ENCODE results near the gene MCM5. TPM values are rescaled to one million over a fixed set of nuclear protein-coding genes. Genes with fewer than 3 reads are reported as not detected.
"Not testable (repeated sequence)": the region's sequence is repeated elsewhere in the genome, so short reads cannot be mapped to it uniquely, and the experiment has no call there.

Gene MCM5
- total and polyA plus RNA-seq, 2 donors, result 27.1 to 86.9 TPM

DNA sequence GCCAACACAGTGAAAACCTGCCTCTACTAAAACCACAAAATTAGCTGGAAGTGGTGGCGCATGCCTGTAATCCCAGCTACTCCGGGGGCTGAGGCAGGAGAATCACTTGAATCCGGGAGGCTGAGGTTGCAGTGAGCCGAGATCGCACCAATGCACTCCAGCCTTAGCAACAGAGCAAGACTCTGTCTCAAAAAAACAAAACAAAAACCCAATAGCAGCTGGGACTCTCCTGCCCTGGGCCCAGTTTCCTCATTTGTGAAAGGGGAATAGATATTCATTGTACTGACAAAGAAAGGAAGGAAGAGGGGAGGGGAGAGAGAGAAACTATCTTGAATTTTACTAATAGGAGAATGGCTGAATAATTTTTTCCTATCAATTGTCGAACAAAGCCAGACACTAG is 3.3 kb upstream of the MCM5 start:
- not testable (repeated sequence) for H3K4me3 ChIP-seq (ENCODE audit: low read length in 2 of 2); H3K27me3 ChIP-seq (ENCODE audit: control insufficient read depth in 2 of 2, insufficient read depth in 1 of 2, low read length in 1 of 2); DNase-seq (ENCODE audit: low read depth in 6 of 9, low spot score in 9 of 9); H3K27ac ChIP-seq (ENCODE audit: low read depth in 1 of 2, low read length in 1 of 2); H3K36me3 ChIP-seq (ENCODE audit: control insufficient read depth in 2 of 2, insufficient read depth in 2 of 2, low read length in 1 of 2); H3K9me3 ChIP-seq (ENCODE audit: control insufficient read depth in 2 of 2, insufficient read depth in 1 of 2, low read length in 1 of 2)
- H3K4me1 ChIP-seq (ENCODE audit: control insufficient read depth in 2 of 2, insufficient read depth in 2 of 2, low read length in 2 of 2), result peaks cover 12 to 13% of the 10 kb centered on the region in 2 donors
- 65% methylated on average over 6 of the region's 6 CpGs for WGBS

DNA sequence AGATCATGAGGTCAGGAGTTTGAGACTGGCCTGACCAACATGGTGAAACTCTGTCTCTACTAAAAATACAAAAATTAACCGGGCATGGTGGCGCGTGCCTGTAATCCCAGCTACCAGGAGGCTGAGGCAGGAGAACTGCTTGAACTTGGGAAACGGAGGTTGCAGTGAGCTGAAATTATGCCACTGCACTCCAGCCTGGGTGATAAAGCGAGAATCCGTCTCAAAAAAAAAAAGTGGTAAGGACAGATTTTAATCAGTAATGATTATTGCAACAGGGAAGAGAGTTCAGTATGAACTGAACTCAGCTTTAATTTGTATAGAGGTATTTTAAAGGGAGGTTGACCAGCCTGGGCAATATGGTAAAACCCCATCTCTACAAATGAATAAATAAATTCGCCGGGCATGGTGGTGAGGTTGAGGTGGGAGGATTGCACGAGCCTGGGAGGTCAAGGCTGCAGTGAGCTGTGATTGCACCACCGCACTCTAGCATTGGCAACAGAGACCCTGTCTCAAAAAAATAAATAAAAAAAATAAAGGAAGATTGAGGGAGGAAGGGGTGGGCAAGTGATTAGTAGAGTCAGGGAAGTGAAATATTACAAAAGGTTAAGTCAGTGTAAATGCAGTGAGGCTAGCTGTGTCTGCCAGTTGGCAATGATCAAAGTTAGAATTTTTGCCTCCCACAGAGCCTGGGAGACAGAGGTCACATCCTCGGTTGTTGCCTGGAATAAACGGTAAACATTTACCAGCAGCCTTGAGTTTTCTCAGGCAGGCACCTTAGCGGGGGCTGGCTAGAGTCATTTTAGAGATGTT is 2.6 kb upstream of the MCM5 start:
- no peaks in the 10 kb centered on the region for H3K27me3 ChIP-seq (ENCODE audit: control insufficient read depth in 2 of 2, insufficient read depth in 1 of 2, low read length in 1 of 2)
- WGBS, result 93% methylated on average over 13 of the region's 13 CpGs
- no peak for DNase-seq (ENCODE audit: low read depth in 6 of 9, low spot score in 9 of 9)
- no peaks in the 10 kb centered on the region for H3K9me3 ChIP-seq (ENCODE audit: control insufficient read depth in 2 of 2, insufficient read depth in 1 of 2, low read length in 1 of 2)
- peaks cover 16 to 19% of the 10 kb centered on the region in 2 donors for H3K4me1 ChIP-seq (ENCODE audit: control insufficient read depth in 2 of 2, insufficient read depth in 2 of 2, low read length in 2 of 2)
- H3K36me3 ChIP-seq (ENCODE audit: control insufficient read depth in 2 of 2, insufficient read depth in 2 of 2, low read length in 1 of 2), result peaks cover under 1 to 6% of the 10 kb centered on the region in 2 donors
- H3K4me3 ChIP-seq (ENCODE audit: low read length in 2 of 2), result no peak overlapping the region
- H3K27ac ChIP-seq (ENCODE audit: low read depth in 1 of 2, low read length in 1 of 2), result no peak overlapping the region

DNA sequence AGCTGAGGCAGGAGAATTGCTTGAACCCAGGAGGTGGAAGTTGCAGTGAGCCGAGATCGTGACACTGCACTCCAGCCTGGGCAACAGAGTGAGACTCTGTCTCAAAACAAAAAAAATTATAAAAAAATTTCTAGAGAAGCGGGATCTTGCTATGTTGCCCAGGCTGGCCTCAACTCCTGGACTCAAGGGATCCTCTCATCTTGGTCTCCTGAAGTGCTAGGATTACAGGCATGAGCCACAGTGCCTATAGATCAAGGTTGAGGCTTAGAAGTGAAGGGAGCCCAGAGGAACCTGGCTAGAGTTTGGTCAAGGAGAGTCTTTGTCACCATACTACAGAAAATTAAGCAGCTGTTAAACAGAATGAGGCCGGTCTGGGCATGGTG is 1.4 kb upstream of the MCM5 start:
- no peaks in the 10 kb centered on the region for H3K27me3 ChIP-seq (ENCODE audit: control insufficient read depth in 2 of 2, insufficient read depth in 1 of 2, low read length in 1 of 2)
- H3K27ac ChIP-seq (ENCODE audit: low read depth in 1 of 2, low read length in 1 of 2), result no peak overlapping the region
- H3K36me3 ChIP-seq (ENCODE audit: control insufficient read depth in 2 of 2, insufficient read depth in 2 of 2, low read length in 1 of 2), result peaks cover 11 to 18% of the 10 kb centered on the region in 2 donors
- no peak overlapping the region for H3K4me3 ChIP-seq (ENCODE audit: low read length in 2 of 2)
- H3K9me3 ChIP-seq (ENCODE audit: control insufficient read depth in 2 of 2, insufficient read depth in 1 of 2, low read length in 1 of 2), result no peaks in the 10 kb centered on the region
- no peak for DNase-seq (ENCODE audit: low read depth in 6 of 9, low spot score in 9 of 9)
- 98% methylated on average over 4 of the region's 4 CpGs for WGBS
- H3K4me1 ChIP-seq (ENCODE audit: control insufficient read depth in 2 of 2, insufficient read depth in 2 of 2, low read length in 2 of 2), result peaks cover 16 to 27% of the 10 kb centered on the region in 2 donors

DNA sequence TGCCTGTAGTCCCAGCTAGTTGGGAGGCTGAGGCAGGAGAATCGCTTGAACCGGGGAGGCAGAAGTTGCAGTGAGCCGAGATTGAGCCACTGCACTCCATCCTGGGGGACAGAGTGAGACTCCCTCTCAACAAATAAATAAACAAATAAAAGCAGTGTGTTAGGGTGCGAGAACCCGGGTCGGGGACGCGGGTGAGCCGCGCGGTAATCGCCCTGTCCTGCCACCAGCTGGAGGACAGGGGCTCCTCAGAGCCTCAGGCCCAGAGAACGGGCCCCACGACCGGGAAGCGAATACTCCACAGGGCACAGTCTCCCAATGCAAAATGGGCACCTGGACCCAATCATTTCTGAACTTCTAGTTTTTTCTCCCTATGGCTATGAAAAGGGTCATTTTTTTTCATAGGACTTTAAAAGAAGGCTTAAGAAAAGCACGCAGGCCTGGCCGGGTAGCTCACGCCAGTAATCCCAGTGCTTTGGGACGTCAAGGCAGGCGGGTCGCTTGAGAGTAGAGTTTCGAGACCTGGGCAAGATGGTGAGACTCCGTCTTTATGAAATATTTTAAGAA is 744 bp upstream of the MCM5 start:
- Histone ChIP-seq H3K4me3 (ENCODE audit: low read length in 2 of 2) (peak overlapping the region; percentile 94 to 97), H3K4me1 (ENCODE audit: control insufficient read depth in 2 of 2, insufficient read depth in 2 of 2, low read length in 2 of 2) (peaks cover 16 to 27% of the 10 kb centered on the region in 2 donors), H3K9me3 (ENCODE audit: control insufficient read depth in 2 of 2, insufficient read depth in 1 of 2, low read length in 1 of 2) (no peaks in the 10 kb centered on the region), H3K27ac (ENCODE audit: low read depth in 1 of 2, low read length in 1 of 2) (peak overlapping the region; percentile 74 to 88), H3K27me3 (ENCODE audit: control insufficient read depth in 2 of 2, insufficient read depth in 1 of 2, low read length in 1 of 2) (no peaks in the 10 kb centered on the region), H3K36me3 (ENCODE audit: control insufficient read depth in 2 of 2, insufficient read depth in 2 of 2, low read length in 1 of 2) (peaks cover 12 to 24% of the 10 kb centered on the region in 2 donors)
- 84% methylated on average over 24 of the region's 24 CpGs for WGBS
- peak in 1 of 9 donors; percentile 27 for DNase-seq (ENCODE audit: low read depth in 6 of 9, low spot score in 9 of 9)

DNA sequence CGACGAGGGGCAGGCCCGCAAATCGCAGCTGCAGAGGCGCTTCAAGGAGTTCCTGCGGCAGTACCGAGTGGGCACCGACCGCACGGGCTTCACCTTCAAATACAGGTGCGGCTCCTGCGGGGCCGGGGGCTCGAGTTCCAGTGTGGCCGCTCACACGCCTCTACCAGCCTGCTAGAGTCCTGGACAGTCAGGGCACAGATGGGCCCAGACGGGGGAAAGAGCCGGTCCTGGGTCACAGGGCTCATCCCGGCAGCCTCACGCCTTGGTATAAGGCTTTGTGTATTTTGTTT is 506 bp downstream of the MCM5 start:
- H3K27ac ChIP-seq (ENCODE audit: low read depth in 1 of 2, low read length in 1 of 2), result peak overlapping the region; percentile 35 to 42
- peak overlapping the region; percentile 94 to 97 for H3K4me3 ChIP-seq (ENCODE audit: low read length in 2 of 2)
- H3K9me3 ChIP-seq (ENCODE audit: control insufficient read depth in 2 of 2, insufficient read depth in 1 of 2, low read length in 1 of 2), result no peaks in the 10 kb centered on the region
- H3K4me1 ChIP-seq (ENCODE audit: control insufficient read depth in 2 of 2, insufficient read depth in 2 of 2, low read length in 2 of 2), result peaks cover 16 to 27% of the 10 kb centered on the region in 2 donors
- 2% methylated on average over 20 of the region's 20 CpGs for WGBS
- DNase-seq (ENCODE audit: low read depth in 6 of 9, low spot score in 9 of 9), result peak in 1 of 9 donors; percentile 24
- peaks cover 23 to 30% of the 10 kb centered on the region in 2 donors for H3K36me3 ChIP-seq (ENCODE audit: control insufficient read depth in 2 of 2, insufficient read depth in 2 of 2, low read length in 1 of 2)
- H3K27me3 ChIP-seq (ENCODE audit: control insufficient read depth in 2 of 2, insufficient read depth in 1 of 2, low read length in 1 of 2), result no peaks in the 10 kb centered on the region

DNA sequence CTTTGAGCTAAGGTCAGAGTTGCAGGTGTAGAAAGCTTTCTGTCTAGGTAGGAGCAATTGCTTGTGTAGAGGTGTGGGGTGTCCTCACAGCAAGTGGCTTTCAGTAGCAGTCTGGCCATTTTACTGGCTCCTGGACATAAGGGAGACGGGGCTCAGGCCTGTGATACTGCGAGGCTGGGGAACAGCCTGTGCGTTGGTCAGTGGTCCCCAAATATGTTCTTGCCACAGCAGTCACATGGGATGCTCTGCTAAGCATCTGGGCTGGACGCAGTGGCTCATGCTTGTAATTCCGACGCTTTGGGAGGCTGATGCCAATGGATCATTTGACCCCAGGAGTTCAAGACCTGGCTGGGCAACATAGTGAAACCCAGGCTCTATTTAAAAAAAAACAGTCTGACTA is 1.9 kb downstream of the MCM5 start:
- Histone ChIP-seq H3K27me3 (ENCODE audit: control insufficient read depth in 2 of 2, insufficient read depth in 1 of 2, low read length in 1 of 2) (no peaks in the 10 kb centered on the region), H3K36me3 (ENCODE audit: control insufficient read depth in 2 of 2, insufficient read depth in 2 of 2, low read length in 1 of 2) (peaks cover 36 to 42% of the 10 kb centered on the region in 2 donors), H3K27ac (ENCODE audit: low read depth in 1 of 2, low read length in 1 of 2) (no peak overlapping the region), H3K4me1 (ENCODE audit: control insufficient read depth in 2 of 2, insufficient read depth in 2 of 2, low read length in 2 of 2) (peaks cover 16 to 27% of the 10 kb centered on the region in 2 donors), H3K4me3 (ENCODE audit: low read length in 2 of 2) (no peak overlapping the region), H3K9me3 (ENCODE audit: control insufficient read depth in 2 of 2, insufficient read depth in 1 of 2, low read length in 1 of 2) (no peaks in the 10 kb centered on the region)
- WGBS, result 98% methylated on average over 6 of the region's 6 CpGs
- DNase-seq (ENCODE audit: low read depth in 6 of 9, low spot score in 9 of 9), result no peak

DNA sequence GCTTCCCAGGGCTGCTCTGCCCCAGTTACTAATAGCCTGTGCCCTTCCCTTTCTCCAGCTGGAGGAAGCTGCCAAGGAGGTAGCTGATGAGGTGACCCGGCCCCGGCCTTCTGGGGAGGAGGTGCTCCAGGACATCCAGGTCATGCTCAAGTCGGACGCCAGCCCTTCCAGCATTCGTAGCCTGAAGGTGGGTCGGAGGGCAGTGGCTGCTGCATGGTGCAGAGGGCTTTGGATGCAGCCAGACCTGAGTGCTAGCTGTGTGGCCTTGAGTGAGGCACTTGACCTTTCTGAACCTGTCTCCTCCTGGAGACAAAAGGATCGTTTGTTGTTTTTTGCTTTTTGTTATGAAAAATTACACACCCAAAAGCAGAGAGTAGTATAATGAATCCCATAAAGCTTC is 3.4 kb downstream of the MCM5 start:
- Histone ChIP-seq H3K27me3 (ENCODE audit: control insufficient read depth in 2 of 2, insufficient read depth in 1 of 2, low read length in 1 of 2) (no peaks in the 10 kb centered on the region), H3K36me3 (ENCODE audit: control insufficient read depth in 2 of 2, insufficient read depth in 2 of 2, low read length in 1 of 2) (peaks cover 49 to 56% of the 10 kb centered on the region in 2 donors), H3K4me1 (ENCODE audit: control insufficient read depth in 2 of 2, insufficient read depth in 2 of 2, low read length in 2 of 2) (peaks cover 16 to 27% of the 10 kb centered on the region in 2 donors), H3K9me3 (ENCODE audit: control insufficient read depth in 2 of 2, insufficient read depth in 1 of 2, low read length in 1 of 2) (no peaks in the 10 kb centered on the region), H3K4me3 (ENCODE audit: low read length in 2 of 2) (no peak overlapping the region), H3K27ac (ENCODE audit: low read depth in 1 of 2, low read length in 1 of 2) (no peak overlapping the region)
- no peak for DNase-seq (ENCODE audit: low read depth in 6 of 9, low spot score in 9 of 9)
- 90% methylated on average over 7 of the region's 7 CpGs for WGBS

DNA sequence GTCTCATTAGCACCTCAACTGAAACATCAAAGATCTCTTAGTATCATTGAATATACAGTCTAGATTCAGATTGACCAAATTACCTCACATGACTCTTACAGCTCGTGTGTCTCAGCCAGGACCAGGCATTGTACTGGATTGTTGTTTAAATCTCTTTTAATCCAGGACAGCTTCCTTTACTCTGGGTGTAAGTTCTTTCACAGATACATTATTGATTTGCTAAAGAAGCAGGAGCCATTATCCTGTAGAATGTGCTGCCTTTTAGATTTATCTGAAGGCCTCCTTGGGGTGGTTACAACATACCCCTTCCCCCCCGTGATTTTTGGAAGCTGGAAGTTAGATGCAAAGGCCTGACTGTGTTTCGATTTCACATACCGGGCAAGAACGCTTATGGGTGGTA is 4.2 kb downstream of the MCM5 start:
- H3K27me3 ChIP-seq (ENCODE audit: control insufficient read depth in 2 of 2, insufficient read depth in 1 of 2, low read length in 1 of 2), result no peaks in the 10 kb centered on the region
- no peak for DNase-seq (ENCODE audit: low read depth in 6 of 9, low spot score in 9 of 9)
- peaks cover 55 to 63% of the 10 kb centered on the region in 2 donors for H3K36me3 ChIP-seq (ENCODE audit: control insufficient read depth in 2 of 2, insufficient read depth in 2 of 2, low read length in 1 of 2)
- H3K4me1 ChIP-seq (ENCODE audit: control insufficient read depth in 2 of 2, insufficient read depth in 2 of 2, low read length in 2 of 2), result peaks cover 16 to 24% of the 10 kb centered on the region in 2 donors
- 98% methylated on average over 5 of the region's 5 CpGs for WGBS
- H3K4me3 ChIP-seq (ENCODE audit: low read length in 2 of 2), result no peak overlapping the region
- no peaks in the 10 kb centered on the region for H3K9me3 ChIP-seq (ENCODE audit: control insufficient read depth in 2 of 2, insufficient read depth in 1 of 2, low read length in 1 of 2)
- no peak overlapping the region for H3K27ac ChIP-seq (ENCODE audit: low read depth in 1 of 2, low read length in 1 of 2)

DNA sequence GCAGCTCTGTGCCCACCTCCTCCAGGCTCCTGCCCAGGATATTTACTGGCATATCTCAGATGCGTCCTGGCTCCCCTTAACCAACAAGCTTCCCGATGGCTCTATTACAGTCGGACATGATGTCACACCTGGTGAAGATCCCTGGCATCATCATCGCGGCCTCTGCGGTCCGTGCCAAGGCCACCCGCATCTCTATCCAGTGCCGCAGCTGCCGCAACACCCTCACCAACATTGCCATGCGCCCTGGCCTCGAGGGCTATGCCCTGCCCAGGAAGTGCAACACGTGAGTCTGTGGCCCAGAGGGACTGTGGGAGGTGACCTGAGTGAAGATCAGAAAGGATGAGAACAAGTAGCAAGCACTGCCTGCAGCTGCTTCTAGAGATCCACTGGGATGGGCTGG is 6.5 kb downstream of the MCM5 start:
- no peak overlapping the region for H3K27ac ChIP-seq (ENCODE audit: low read depth in 1 of 2, low read length in 1 of 2)
- H3K4me3 ChIP-seq (ENCODE audit: low read length in 2 of 2), result no peak overlapping the region
- DNase-seq (ENCODE audit: low read depth in 6 of 9, low spot score in 9 of 9), result no peak
- H3K4me1 ChIP-seq (ENCODE audit: control insufficient read depth in 2 of 2, insufficient read depth in 2 of 2, low read length in 2 of 2), result peaks cover 6 to 26% of the 10 kb centered on the region in 2 donors
- H3K9me3 ChIP-seq (ENCODE audit: control insufficient read depth in 2 of 2, insufficient read depth in 1 of 2, low read length in 1 of 2), result no peaks in the 10 kb centered on the region
- H3K36me3 ChIP-seq (ENCODE audit: control insufficient read depth in 2 of 2, insufficient read depth in 2 of 2, low read length in 1 of 2), result peaks cover 77 to 84% of the 10 kb centered on the region in 2 donors
- 92% methylated on average over 13 of the region's 13 CpGs for WGBS
- H3K27me3 ChIP-seq (ENCODE audit: control insufficient read depth in 2 of 2, insufficient read depth in 1 of 2, low read length in 1 of 2), result no peaks in the 10 kb centered on the region
